ENCODE measurements around the gene MAPRE2.

DNA sequence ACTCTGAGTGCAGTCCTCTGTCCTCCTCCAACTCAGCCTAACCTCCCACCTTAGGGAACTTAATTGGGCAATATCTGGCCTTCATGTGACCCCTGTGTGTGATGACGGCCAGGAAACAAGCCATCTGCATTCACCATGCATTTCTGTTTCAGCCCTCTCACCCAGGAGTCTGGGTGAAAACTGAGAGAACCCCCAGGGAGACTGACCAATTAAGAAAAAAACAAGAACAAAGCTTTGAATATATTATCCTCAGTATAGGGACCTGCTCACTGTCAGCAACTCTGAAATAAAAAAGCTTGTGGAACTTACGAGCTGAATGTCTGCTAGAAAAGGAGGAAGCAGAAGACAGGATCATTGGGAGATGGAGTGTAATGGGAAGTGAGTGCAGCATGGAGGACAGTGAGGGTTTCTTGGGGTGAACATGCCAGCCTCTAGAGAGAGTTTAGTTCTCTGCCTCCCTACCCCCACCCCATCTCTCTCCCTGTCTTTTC is 9.5 kb downstream of the MAPRE2 start:
- TF ChIP-seq POLR2AphosphoS5 (IDR thresholded peaks at IDR 0.05; ENCODE audit: borderline replicate concordance, low read depth, low read length) (no peak), EZH2 (IDR thresholded peaks at IDR 0.05) (no peak)
